GM19240 (cell line): Measurements from ENCODE around the gene ZCCHC10.
"Not testable (repeated sequence)": the region's sequence is repeated elsewhere in the genome, so short reads cannot be mapped to it uniquely, and the experiment has no call there.

Experiments
- DNase-seq: peaks from one replicate; pipeline ENCODE4 v3.0.0; 2011; ENCODE audit warnings: low spot score; ENCODE audit not compliant: insufficient read length

Gene ZCCHC10

DNA sequence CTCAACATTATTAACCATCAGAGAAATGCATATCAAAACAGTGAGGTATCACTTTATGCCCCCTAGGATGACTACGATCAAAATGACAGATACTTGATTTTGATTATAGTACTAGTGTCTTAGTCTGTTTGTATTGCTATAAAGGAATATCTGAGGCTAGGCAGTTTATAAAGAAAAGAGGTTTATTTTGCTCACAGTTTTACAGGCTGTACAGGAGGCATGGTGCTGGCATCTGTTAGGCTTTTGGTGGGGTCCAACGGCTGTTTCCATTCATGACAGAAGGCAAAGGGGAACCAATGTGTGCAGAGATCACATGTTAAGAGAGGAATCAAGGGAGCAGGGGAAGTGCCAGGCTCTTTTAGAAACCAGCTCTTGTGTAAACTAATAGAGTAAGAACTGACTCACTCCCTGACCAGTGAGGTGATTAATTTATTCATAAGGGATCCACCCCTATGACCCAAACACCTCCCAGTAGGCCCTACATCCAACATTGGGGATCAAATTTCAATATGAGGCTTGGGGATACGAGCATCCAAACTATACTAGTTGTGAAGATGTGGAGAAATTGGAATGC, 46.9 kb downstream of the ZCCHC10 start:
- no peak for DNase-seq

DNA sequence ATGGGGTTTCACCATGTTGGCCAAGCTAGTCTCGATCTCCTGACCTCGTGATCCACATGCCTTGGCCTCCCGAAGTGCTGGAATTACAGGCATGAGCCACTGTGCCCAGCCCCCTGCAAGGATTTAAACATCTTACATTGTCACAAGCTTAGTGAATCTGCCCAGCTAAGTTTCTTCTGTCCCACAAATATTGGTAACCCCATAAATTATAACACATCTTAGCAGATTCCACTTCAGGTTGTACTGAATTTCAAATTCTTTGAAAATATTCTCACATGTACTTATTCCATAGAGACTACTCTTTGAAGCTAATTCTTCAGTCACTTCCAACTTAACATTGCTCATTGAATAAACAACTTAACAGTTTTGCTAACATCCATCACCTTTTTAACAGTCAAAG, 49.5 kb downstream of the ZCCHC10 start:
- no peak for DNase-seq

DNA sequence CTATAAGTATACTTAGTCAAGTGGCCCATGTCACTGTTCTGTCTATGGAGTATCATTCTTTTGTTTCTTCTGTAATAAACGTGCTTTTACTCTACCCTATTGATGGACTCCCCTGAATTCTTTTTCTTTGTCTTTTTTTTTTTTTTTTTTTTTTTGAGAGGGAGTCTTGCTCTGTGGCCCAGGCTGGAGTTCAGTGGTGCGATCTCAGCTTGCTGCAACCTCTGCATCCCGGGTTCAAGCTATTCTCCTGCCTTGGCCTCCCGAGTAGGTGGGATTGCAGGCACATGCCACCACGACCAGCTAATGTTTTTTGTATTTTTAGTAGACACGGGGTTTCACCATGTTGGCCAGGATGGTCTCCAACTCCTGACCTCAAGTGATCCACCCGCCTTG, 53.9 kb downstream of the ZCCHC10 start:
- not testable (repeated sequence) for DNase-seq

DNA sequence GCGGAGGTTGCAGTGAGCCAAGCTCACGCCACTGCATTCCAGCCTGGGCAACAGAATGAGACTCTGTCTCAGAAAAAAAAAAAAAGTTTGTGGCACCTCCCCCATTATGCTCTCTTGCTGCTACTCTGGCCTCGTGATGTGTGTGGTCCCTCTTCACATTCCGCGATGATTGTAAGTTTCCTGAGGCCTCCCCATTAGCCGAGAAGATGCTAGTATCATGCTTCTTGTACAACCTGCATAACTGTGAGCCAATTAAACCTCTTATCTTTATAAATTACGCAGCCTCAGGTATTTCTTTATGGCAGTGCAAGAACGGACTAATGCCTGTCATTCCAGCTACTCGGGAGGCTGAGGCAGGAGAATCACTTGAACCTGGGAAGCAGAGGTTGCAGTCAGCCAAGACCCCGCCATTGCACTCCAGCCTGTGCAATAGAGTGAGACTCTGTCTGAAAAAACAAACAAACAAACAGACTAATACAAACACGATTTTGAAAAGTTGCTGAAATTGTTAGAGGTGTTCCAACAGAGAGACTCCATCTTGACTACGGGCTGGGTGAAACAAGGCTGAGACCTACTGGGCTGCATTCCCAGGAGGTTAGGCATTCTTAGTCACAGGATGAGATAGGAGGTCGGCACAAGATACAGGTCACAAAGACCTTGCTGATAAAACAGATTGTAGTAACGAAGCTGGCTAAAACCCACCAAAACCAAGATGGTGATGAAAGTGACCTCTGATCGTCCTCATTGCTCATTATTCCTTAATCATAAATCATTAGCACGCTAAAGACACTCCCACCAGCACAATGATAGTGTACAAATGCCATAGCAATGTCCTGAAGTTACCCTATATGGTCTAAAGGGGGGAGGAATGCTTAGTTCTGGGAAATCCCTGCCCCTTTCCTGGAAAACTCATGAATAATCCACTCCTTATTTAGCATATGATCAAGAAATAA, 54.6 kb downstream of the ZCCHC10 start:
- no peak for DNase-seq

DNA sequence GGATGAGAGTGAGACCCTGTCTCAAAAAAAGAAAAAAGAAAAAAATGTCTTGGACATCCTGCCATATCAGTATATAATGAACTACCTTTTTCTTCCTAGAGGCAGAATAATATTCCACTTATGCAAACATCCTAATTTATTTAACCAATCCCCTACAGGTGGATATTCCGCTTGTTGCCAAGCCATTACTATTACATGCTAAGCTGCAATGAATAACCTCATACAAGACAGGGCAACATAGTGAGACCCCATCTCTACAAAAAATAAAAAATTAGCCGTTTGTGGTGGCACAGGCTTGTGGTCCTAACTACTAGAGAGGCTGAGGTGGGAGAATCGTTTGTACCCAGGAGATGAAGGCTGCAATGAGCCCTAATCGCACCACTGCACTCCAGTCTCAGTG, 61.2 kb downstream of the ZCCHC10 start:
- no peak for DNase-seq

DNA sequence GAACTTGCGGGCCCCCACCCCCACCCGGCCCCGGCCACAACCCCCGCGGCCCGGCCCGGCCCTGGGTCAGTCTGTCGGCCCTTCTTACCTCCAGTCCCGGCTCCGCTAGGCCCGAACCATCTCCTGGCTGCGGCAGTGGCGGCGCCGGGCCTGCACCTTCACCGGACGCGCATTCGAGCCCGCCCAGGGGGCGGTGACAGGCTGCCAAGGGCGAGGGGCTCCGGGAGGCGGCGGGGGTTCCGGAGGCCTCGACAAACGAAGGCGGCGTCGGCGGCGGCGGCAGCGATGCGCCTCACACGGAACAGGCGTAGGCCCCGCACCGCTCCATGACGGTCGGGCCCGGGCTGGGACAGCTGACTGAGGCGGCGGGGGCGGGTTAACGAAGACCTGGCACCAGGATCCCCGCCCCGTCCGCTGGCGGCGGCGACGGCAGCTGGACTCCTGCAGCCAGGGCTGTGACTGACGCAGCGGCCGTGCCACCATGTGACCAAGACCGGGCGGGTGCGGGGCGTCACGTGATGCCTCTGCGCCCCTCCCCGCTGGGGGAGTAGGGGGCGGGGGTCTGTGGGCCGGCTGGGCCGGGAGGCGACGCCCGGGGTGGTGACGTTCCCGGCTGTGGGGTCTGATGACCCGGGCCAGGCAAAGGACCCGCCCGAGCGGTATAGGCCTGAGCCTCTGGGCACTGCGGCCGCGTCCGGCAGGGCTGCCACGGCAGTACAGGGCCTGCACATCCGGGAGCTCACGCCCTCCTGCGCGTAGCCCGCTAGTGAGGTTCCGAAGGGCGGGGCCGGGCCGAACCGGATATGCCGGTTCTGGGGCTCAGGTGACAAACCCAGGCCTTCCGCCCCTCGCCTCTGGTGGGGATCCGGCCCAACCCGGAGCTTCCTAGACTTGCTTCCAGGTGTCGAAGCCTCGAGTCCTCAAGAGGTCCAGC, 62.9 kb downstream of the ZCCHC10 start, which contains the start of gene AFF4:
Gene AFF4, minus strand, starts transcription at position 464 of the 934 bp plus-strand sequence. CDS start 26,445 bp downstream, outside the sequence.
- DNase-seq, result peak; percentile 86

DNA sequence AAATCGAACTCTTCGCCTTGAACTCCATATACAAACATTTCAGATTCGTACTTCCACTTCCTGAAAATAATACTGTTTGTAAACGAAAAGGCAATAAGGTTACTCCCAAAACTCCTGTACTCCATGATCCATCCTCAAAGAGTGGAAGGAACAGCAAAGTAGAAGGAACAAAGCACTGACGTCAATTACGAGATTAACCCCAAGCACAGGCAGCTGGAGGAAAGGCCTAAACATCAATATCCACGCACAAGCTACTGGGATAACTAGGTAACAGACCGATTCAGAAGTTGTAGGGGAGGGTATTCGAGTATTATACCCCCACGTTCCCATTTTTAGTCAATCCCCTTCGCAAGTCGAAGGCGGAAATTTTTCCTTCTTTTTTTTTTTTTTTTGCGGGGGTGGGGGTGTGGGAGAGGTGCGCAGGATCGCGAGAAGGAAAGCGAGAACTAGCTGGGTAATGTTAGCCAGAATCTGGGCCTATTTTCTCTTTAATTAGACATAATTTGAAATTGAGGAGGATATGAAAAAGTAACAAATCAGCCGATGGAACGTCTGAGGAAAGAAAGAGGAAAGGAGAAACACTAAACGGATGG, 63.8 kb downstream of the ZCCHC10 start:
- DNase-seq, result no peak

DNA sequence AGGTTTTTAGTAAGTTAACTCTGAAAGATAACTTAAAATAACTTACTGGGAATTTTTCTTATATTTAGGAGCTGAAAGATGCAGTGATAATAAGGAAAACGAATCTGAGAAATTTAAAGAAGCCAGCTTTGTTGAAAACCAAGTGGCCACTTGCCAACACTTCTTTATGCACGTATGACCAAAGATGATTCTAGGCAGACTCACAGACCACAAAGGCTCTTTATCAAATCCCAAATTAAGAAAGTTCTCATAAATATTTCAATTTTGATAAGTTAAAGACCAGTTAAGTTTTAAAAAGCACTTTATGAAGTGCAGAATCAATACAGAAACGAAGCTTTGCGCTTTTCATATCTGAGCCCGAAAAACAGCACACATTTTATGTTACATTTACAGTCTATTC, 64.5 kb downstream of the ZCCHC10 start:
- DNase-seq, result no peak

DNA sequence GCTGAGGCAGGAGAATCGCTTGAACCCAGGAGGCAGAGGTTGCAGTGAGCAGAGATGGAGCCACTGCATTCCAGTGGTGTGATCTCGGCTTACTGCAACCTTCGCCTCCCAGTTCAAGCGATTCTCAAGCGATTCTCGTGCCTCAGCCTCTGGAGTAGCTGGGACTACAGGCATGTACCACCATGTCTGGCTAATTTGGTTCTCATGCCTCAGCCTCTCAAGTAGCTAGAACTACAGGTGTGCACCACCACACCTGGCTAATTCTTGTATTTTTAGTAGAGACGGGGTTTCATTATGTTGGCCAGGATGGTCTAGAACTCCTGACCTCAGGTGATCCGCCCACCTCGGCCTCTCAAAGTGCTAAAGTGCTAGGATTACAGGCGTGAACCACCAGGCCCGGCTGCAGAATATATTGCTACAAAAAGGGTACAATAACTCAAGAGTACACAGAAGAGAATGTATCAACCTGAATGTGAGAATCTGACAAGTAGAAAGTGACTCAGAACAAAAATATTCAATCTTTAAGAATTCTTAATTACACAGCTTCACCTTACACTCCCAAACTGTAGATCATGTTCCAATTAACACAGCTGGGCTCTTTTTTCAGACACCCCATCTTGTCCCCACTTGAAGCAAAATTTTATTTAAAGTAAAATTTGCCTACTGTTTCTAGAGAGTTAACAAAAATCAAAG, 65.1 kb downstream of the ZCCHC10 start:
- not testable (repeated sequence) for DNase-seq

DNA sequence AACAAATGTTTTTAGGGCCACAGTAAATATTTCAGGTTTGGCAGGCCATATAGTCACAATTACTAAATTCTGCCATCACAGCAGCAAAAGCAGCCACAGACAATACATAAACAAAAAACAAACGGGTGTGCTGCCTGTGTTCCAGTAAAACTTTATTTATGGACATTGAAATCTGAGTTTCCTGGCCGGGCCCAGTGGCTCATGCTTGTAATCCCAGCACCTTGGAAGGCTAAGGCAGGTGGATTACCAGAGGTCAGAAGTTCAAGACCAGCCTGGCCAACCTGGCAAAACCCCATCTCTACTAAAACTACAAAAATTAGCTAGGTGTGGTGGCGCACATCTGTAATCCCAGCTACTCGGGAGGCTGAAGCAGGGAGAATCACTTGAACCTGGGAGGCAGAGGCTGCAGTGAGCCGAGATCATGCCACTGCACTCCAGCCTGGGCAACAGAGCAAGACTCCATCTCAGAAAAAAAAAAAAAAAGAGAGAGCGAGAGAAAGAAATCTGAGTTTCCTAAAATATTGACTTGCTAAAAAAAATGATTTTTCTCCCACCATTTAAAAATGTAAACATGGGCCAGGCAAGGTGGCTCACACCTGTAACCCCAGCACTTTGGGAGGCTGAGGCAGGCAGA, 70.1 kb downstream of the ZCCHC10 start:
- DNase-seq, result not testable (repeated sequence)

DNA sequence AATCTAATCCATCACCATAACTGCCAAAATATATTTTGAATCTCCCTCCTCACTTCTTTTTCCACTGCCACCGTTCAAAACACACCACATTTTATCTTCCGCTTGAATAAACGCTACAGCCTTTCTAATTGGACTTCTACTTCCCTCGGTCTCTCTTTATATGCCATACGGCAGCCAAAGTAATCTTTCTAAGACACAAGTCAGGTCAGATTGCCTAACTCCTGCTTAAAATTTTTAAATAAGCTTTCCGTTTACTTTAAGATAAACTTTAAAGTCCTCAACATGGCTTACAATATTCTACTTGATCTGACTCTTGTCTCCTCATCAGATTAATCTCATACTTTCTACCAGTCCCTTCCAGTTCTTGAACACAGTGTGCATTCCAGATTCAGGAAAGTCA, 72.6 kb downstream of the ZCCHC10 start:
- no peak for DNase-seq

DNA sequence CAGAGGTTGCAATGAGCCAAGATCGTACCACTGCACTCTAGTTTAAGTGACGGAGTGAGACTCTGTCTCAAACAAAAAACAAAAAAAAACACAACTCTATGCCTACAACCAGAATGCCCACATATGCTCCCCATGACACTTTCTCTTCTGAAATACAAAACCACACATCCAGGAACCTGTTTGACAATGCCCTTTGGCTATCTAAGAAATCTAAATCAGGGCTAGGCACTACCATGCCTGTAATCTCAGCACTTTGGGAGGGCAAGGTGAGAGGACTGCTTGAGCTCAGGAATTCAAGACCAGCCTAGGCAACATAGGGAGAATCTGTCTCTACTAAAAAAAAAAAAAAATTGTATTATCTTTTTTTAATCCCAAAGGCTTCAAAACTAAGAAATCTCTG, 73.5 kb downstream of the ZCCHC10 start:
- DNase-seq, result no peak

DNA sequence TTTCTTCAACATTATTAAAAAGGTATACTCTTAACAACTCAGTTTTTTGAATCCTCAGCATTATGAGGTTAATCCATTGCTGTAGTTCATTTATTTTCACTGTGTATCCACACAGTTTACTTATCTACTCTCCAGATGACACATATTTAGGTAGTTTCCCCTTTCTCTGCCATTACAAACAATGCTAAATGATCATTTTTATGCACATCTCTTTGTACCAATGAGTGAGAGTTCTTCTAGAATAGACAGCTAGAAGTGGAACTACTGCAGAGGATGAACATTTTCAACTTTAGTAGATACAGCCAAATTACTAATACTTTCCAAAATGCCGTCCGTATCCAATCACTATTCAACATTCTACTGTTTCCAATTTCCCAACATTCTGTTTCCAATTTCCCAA, 74.5 kb downstream of the ZCCHC10 start:
- DNase-seq, result no peak

DNA sequence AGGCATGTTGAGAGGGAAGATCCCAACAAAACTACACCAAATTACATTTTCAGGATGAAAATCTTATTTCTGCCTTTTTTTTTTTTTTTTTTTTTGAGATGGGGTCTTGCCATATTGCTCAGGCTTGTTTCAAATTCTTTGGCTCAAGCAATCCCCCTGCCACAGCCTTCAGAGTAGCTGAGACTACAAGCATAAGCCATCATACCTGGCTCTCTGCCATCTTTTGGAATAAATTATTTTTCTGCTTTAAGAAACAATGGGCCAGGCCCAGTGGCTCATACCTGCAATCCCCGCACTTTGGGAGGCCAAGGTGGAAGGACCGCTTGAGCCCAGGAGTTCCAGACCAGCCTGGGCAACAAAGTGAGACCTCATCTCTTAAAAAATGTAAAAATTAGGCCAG, 77.2 kb downstream of the ZCCHC10 start:
- DNase-seq, result no peak

DNA sequence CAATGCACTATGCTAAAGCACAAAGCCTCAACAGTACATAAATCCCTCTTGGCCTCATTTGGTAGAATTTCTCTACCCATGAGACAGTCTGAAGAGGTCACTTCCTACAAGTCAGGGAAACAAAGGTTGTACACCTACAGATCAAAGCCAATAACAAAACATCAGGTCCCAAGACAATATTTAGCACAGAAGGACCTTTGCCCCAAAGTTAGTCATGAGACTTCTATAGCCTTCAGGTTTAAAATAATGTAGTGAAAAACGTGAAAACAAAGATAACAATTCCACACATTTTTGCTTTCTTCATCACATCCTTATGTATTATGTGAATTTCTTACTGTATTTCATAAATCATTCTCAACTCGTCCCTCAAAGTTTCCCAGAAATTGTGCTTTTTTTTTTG, 78.7 kb downstream of the ZCCHC10 start:
- no peak for DNase-seq
